AML-193 (cell line): ENCODE results near the gene CPT1B.
"Not testable (repeated sequence)": the region's sequence is repeated elsewhere in the genome, so short reads cannot be mapped to it uniquely, and the experiment has no call there.

Source experiments
- DNase-seq, 2 experiments: peaks; one replicate each; lab custom pipeline; 2025; lab: John Stamatoyannopoulos, UW

The CPT1B gene

GRCh38 chr22:50545522-50546325 lies 32.5 kb downstream of the CPT1B start, which contains the start of gene KLHDC7B:
TSS of gene KLHDC7B (plus strand) at chr22:50545899. CDS start at chr22:50546244, 345 bp downstream.
- DNase-seq, result peak in 1 of 2 experiments; percentile 2

- DNase-seq, result no peak
Observed at GRCh38 chr22:50544746-50545253, 33.4 kb downstream of the CPT1B start.

- DNase-seq, result peak; percentile 46 to 56
Observed at GRCh38 chr22:50544078-50544745, 34.0 kb downstream of the CPT1B start.

- DNase-seq, result peak; percentile 14 to 20
Observed at GRCh38 chr22:50542416-50542927, 35.8 kb downstream of the CPT1B start.

GRCh38 chr22:50541667-50542026 lies 36.6 kb downstream of the CPT1B start:
- DNase-seq, result peak; percentile 61 to 80

- no peak for DNase-seq
Observed at GRCh38 chr22:50540381-50540780, 37.8 kb downstream of the CPT1B start.

- no peak for DNase-seq
Observed at GRCh38 chr22:50537765-50538164, 40.5 kb downstream of the CPT1B start.

- no peak for DNase-seq
Observed at GRCh38 chr22:50536226-50536625, 42.0 kb downstream of the CPT1B start.

GRCh38 chr22:50535113-50535512 lies 43.1 kb downstream of the CPT1B start:
- DNase-seq, result no peak

- not testable (repeated sequence) for DNase-seq
Observed at GRCh38 chr22:50533856-50534711, 44.1 kb downstream of the CPT1B start.

- no peak for DNase-seq
Observed at GRCh38 chr22:50532824-50533796, 45.1 kb downstream of the CPT1B start.

- DNase-seq, result no peak
Observed at GRCh38 chr22:50531962-50532674, 46.1 kb downstream of the CPT1B start.

GRCh38 chr22:50531546-50531961 lies 46.7 kb downstream of the CPT1B start:
- no peak for DNase-seq

- DNase-seq, result no peak
Observed at GRCh38 chr22:50530877-50531545, 47.2 kb downstream of the CPT1B start.

GRCh38 chr22:50530580-50530876 lies 47.7 kb downstream of the CPT1B start:
- DNase-seq, result no peak

- no peak for DNase-seq
Observed at GRCh38 chr22:50529897-50530579, 48.2 kb downstream of the CPT1B start, which contains the start of gene TYMP. TSS of gene TYMP (minus strand) at chr22:50530012. CDS start at chr22:50529709, 303 bp downstream.

GRCh38 chr22:50529416-50529896 lies 48.8 kb downstream of the CPT1B start:
- no peak for DNase-seq

GRCh38 chr22:50528682-50529415 lies 49.4 kb downstream of the CPT1B start:
- DNase-seq, result no peak
